K562 (cell line): ENCODE data around the gene PPARD. TPM values are rescaled to one million over a fixed set of nuclear protein-coding genes. Genes with fewer than 3 reads are reported as not detected.
A peak's percentile ranks its signal among the peaks of the same experiment; 100 is the strongest.

Experiments used
- ATF6 ChIP-seq: sonication (generic); formaldehyde crosslinking; IDR thresholded peaks from 2 replicates; pipeline ENCODE4 v1.4.0; 2020; ENCODE audit warnings: mild to moderate bottlenecking, missing genetic modification reagents
- BACH1 ChIP-seq: fragments of 200-800 bp; sonication (Bioruptor generic); IDR thresholded peaks from 2 replicates; pipeline ENCODE4 v1.6.1; 2016; ENCODE audit warnings: missing genetic modification characterization, missing compliant biosample characterization
- CEBPB ChIP-seq: fragments of 450-650 bp; IDR thresholded peaks from 2 replicates; pipeline ENCODE4 v1.6.1; 2016; ENCODE audit warnings: missing genetic modification characterization, missing compliant biosample characterization
- CEBPG ChIP-seq, 3 experiments: fragments of 200-800 bp in 1 of 3; sonication (Bioruptor generic) in 1 of 3; sonication (generic) in 1 of 3; formaldehyde crosslinking in 1 of 3; IDR thresholded peaks in 2 of 3; conservative IDR thresholded peaks in 1 of 3; 2 replicates each; pipeline versions ENCODE4 v1.6.1 to v1.8.0; 2016 to 2022; ENCODE audit warnings: missing compliant biosample characterization in 2 of 3, missing genetic modification characterization in 2 of 3, mild to moderate bottlenecking in 1 of 3, missing genetic modification reagents in 1 of 3
- CREM ChIP-seq: IDR thresholded peaks from 2 replicates; pipeline ENCODE4 v1.6.1; 2014; ENCODE audit warnings: antibody characterized with exemption, low read depth
- ETS1 ChIP-seq: conservative IDR thresholded peaks from 2 replicates; pipeline ENCODE4 v1.6.1; 2011; ENCODE audit warnings: low read depth, mild to moderate bottlenecking, low read length; ENCODE audit not compliant: control insufficient read depth
- ETV6 ChIP-seq, 3 experiments: fragments of 150-350 bp in 1 of 3; sonication (generic) in 1 of 3; formaldehyde crosslinking in 1 of 3; IDR thresholded peaks; 2 replicates each; pipeline versions ENCODE4 v1.6.1 to v1.8.0; 2014 to 2022; ENCODE audit warnings: borderline replicate concordance in 2 of 3, low read depth in 2 of 3, antibody characterized with exemption in 1 of 3, low read length in 1 of 3, mild to moderate bottlenecking in 1 of 3, missing genetic modification reagents in 1 of 3
- EZH2 ChIP-seq: IDR thresholded peaks from 2 replicates; pipeline ENCODE4 v1.6.1; 2012; ENCODE audit warnings: low read depth, mild to moderate bottlenecking, inconsistent platforms, low read length, borderline replicate concordance
- FOXJ2 ChIP-seq: fragments of 200-800 bp; sonication (Bioruptor generic); IDR thresholded peaks from 2 replicates; pipeline ENCODE4 v1.6.1; 2016; ENCODE audit warnings: missing genetic modification characterization, missing compliant biosample characterization
- GTF2A2 ChIP-seq: IDR thresholded peaks from 2 replicates; pipeline ENCODE4 v1.6.1; 2016; ENCODE audit warnings: mild to moderate bottlenecking, missing genetic modification characterization, missing compliant biosample characterization
- HDAC1 ChIP-seq, 2 experiments: fragments of 450-650 bp; IDR thresholded peaks; 2 replicates each; pipeline ENCODE4 v1.6.1; 2016 to 2017; ENCODE audit warnings: inconsistent platforms in 1 of 2, mild to moderate bottlenecking in 1 of 2, moderate library complexity in 1 of 2
- MEF2D ChIP-seq: conservative IDR thresholded peaks from 2 replicates; pipeline ENCODE4 v1.6.1; 2016; ENCODE audit warnings: low read depth, missing genetic modification characterization, missing compliant biosample characterization
- NR2C1 ChIP-seq, 2 experiments: fragments of 450-650 bp; IDR thresholded peaks; 2 replicates each; pipeline ENCODE4 v1.6.1; 2017; ENCODE audit warnings: mild to moderate bottlenecking in 2 of 2, antibody characterized with exemption in 1 of 2, inconsistent platforms in 1 of 2, missing compliant biosample characterization in 1 of 2, missing genetic modification characterization in 1 of 2
- NRF1 ChIP-seq, 2 experiments: fragments of 450-650 bp; IDR thresholded peaks in 1 of 2; conservative IDR thresholded peaks in 1 of 2; 2 replicates each; pipeline ENCODE4 v1.6.1; 2014; ENCODE audit warnings: mild to moderate bottlenecking in 2 of 2
- PKNOX1 ChIP-seq: fragments of 450-650 bp; IDR thresholded peaks from 2 replicates; pipeline ENCODE4 v1.6.1; 2016
- SRSF1 ChIP-seq: fragments of 200-400 bp; formaldehyde crosslinking; IDR thresholded peaks from 2 replicates; pipeline ENCODE4 v1.6.1; 2017; ENCODE audit warnings: mild to moderate bottlenecking, low read depth, low read length, moderate library complexity
- TRIM24 ChIP-seq, 2 experiments: fragments of 450-650 bp; IDR thresholded peaks; 2 replicates each; pipeline ENCODE4 v1.6.1; 2016
- ZNF639 ChIP-seq, 2 experiments: fragments of 200-800 bp in 1 of 2; sonication (Bioruptor generic) in 1 of 2; sonication (generic) in 1 of 2; formaldehyde crosslinking in 1 of 2; IDR thresholded peaks in 1 of 2; conservative IDR thresholded peaks in 1 of 2; 2 replicates each; pipeline versions ENCODE4 v1.5.0 to v1.6.1; 2016 to 2020; ENCODE audit warnings: missing compliant biosample characterization in 1 of 2, missing genetic modification characterization in 1 of 2, missing genetic modification reagents in 1 of 2
- ZNF699 ChIP-seq: fragments of 250-450 bp; sonication (Bioruptor Pico); IDR thresholded peaks from 2 replicates; pipeline ENCODE4 v1.8.0; 2021; ENCODE audit warnings: mild to moderate bottlenecking, moderate library complexity; ENCODE audit not compliant: insufficient replicate concordance
- polyA plus RNA-seq, 8 experiments: library from polyadenylated mRNA; depleted of rRNA in 4 of 8; stranded (reverse) in 5 of 8; unstranded in 3 of 8; fragments of >200 nt; fragmentation: Nextera tagmentation in 2 of 8; fragmentation: Illumina TruSeq in 1 of 8; extraction: Ambion mirVana in 2 of 8; extraction: Trizol in 1 of 8; gene quantifications; 2 replicates each; pipeline versions ENCODE4 v1.2.1 to v1.2.3, GENCODE V29; 2011 to 2014; ENCODE audit warnings: inconsistent platforms in 1 of 8, missing spikeins in 1 of 8
- total RNA-seq, 7 experiments: library from RNA; depleted of rRNA in 6 of 7; stranded (reverse); fragments of >200 nt in 6 of 7; fragmentation: Illumina TruSeq in 2 of 7; extraction: Trizol in 2 of 7; gene quantifications; 2 replicates each; pipeline versions ENCODE4 v1.2.1 to v1.2.3, GENCODE V29; 2011 to 2021; ENCODE audit warnings: low replicate concordance in 1 of 7

The PPARD gene
- total and polyA plus RNA-seq, 9 of the 15 experiments (the other 6 are each of a cell fraction or from before 2014, with no cell fraction given), result 0.14 to 13.2 (median 3.8) TPM

GRCh38 chr6:35370124-35370741, 27.9 kb downstream of the PPARD start (continued):
- TF ChIP-seq ETS1 (no peak), CREM (peak; percentile 41; the same call in 1 of the 2 replicates), EZH2 (no peak), ETV6 (IDR thresholded peaks at IDR 0.05; ENCODE audit: borderline replicate concordance in 1 of 2, low read depth in 2 of 2, low read length in 1 of 2) (peak; percentile 14 to 85; a peak in 3 of 4 replicates), ETV6 (CRISPR knock-in tag; IDR thresholded peaks at IDR 0.05; ENCODE audit: borderline replicate concordance) (no peak), SRSF1 (no peak), FOXJ2 (tag) (no peak), TRIM24 (IDR thresholded peaks at IDR 0.05) (0 out of 4 replicates have a peak, but pooled peaks of 1 of the 2 experiments have one; percentile 26), CEBPG (CRISPR knock-in tag; IDR thresholded peaks at IDR 0.05) (peak; percentile 76; the same call in 1 of the 2 replicates), CEBPG (tag; conservative IDR thresholded peaks at IDR 0.05 in 1 of 2, IDR thresholded peaks at IDR 0.05 in 1 of 2) (peak; percentile 78 to 91), BACH1 (tag) (no peak), NR2C1 (IDR thresholded peaks at IDR 0.05) (no peak), NR2C1 (tag; IDR thresholded peaks at IDR 0.05) (peak; percentile 54; the same call in 1 of the 2 replicates), NRF1 (conservative IDR thresholded peaks at IDR 0.05 in 1 of 2, IDR thresholded peaks at IDR 0.05 in 1 of 2) (0 out of 4 replicates have a peak, but pooled peaks of 1 of the 2 experiments have one; percentile 27), ATF6 (CRISPR knock-in tag) (0 out of 2 replicates have a peak, but pooled peaks have one; percentile 82), ZNF699 (CRISPR knock-in tag) (no peak), CEBPB (tag) (peak; percentile 59), MEF2D (tag) (peak; percentile 32; the same call in 1 of the 2 replicates), ZNF639 (CRISPR knock-in tag; conservative IDR thresholded peaks at IDR 0.05 in 1 of 2, IDR thresholded peaks at IDR 0.05 in 1 of 2) (peak in 1 of 2 experiments; percentile 73; a peak in 2 of 4 replicates), HDAC1 (IDR thresholded peaks at IDR 0.05) (0 out of 4 replicates have a peak, but pooled peaks of 1 of the 2 experiments have one; percentile 38), PKNOX1 (peak; percentile 51), GTF2A2 (no peak)
